ENCODE measurements around the gene TBL3.
"Not testable (repeated sequence)": the region's sequence is repeated elsewhere in the genome, so short reads cannot be mapped to it uniquely, and the experiment has no call there.

Gene TBL3

DNA sequence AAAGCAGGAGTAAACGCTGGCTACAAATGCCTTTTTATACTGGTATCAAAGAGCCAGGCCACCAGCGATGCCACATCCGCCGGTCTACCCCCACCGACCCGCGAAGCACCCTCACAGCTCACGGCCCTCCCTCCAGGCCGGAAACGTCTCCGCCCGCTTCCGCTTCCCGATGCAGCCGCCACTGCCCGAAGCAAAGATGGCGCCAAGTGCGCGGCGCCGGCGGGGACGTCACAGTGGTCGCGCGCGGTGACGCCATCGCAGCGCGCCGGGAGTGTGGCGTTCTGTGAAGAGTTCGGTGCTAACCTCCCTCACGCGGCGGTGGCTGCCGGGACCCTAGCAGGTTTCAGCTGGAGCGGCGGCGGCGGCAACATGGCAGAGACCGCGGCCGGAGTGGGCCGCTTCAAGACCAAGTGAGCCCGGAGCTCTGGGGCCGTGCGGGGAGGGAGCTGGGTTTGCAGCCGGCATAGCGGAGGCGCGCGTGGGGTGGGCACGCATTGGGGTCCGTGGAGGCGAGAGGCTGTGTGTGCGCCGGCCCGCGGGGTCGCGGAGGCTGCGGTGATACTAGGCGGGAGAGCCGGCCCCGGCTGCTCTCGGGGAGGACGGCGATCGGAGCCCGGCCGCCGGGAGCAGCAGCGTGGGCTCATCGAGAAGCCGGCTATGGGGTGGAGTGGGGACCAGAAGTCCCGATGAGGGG, at the start of gene TBL3:
TSS of gene TBL3 (plus strand) at position 258 of the 694 bp plus-strand sequence. CDS start at position 370, 112 bp downstream.
- peak; percentile 96 for DNase-seq

DNA sequence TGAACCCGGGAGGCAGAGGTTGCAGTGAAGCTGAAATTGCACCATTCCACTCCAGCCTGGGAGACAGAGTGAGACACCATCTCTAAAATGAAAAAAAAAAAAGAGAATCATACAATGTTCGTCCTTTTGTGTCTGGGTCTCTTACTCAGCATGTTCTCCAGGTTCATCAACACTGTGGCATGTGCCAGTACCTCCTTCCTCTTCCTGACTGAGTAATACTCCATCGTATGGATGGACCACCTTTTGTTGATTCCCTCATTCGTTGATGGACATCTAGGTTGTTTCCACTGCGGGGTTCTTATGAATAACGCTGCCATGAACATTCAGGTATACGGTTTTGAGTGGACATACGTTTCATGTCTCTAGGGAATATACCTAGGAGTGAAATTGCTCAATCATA, 49.5 kb upstream of the TBL3 start:
- DNase-seq = no peak

DNA sequence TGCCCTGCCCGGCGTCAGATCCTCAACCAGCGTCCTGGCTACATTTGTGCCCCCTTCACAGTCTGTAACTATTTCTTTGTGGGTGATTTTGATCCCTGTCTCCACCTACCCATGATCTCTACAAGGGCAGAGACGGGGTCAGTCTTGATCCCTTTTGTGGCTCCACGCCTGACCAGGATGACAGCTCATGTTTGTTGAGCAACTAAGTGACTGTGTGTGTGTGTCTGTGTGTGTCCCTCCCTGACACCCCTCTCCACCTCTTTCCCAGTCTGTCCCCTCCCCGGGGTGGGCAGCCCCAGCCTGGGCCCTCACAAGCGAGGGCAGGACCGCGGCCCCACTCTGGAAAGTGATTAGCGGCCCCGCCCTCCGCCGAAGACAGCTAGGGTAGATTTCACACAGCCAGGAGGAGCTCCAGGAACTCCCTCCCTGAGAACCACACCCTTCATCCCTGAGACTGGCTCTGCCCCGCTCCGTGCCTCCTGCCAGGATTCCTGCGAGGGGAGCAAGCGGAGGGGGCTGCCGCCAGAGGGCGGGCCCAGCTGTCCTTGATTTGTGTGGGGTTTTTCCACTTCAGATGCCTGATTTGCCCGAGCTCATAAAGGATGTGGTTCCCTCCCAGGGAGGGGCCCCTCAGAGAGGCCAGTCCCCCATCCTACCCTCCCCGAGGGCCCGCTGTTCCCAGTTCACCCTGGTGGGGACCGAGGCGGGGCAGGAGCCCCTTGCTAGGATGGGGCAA, 48.4 kb upstream of the TBL3 start:
- peak; percentile 38 for DNase-seq

DNA sequence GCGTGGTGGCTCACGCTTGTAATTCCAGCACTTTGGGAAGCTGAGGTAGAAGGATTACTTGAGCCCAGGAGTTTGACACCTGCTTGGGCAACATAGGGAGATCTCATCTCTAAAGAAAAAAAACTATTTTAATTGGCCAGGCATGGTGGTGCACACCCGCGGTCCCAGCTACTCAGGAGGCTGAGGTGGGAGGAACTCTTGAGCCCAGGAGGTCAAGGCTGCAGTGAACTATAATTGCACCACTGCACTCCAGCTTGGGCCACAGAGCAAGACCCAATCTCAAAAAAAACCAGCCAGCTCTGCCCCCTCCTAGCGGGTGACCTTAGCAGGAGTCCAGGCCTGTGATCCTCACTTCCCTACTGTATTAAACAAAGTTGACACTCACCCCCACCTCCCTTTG, 47.8 kb upstream of the TBL3 start:
- DNase-seq = no peak

DNA sequence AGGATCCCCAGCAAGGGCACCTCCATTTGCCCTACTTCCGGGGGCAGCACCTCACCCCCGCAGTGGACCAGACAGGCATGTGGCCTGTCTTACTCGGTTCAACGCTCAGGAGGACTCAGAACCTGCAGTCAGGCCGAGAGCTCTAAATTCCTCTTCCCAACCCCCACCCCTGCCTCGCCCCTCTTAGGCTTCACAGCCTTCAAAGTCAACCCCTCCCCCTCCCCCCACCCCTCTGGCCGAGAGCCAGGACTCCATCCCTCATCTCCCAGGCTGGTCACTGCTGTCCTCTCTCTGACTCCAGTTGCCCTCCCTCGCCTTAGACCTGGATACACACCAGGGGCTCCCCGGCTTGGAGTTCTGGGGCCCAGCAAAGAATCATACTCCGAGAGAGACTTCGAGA, 45.6 kb upstream of the TBL3 start:
- DNase-seq = no peak

DNA sequence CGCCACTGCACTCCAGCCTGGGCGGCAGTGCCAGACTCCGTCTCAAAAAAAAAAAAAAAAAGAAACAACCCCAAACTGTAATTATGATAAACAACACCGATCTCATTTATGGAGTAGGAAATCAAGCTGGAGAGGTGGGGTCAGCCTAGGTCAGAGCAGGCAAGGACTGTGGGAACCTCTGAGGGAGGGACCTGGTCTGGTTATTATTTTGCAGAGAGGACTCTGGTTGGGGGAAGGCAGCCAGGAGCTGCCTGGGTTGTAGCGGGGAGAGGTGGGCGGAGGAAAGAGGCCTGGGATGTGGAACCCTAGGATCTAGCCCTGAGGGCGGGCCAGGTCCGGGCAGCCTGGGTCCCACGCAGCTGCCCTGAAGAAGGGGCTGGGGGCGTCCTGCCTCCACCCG, 42.7 kb upstream of the TBL3 start:
- DNase-seq = peak; percentile 35

DNA sequence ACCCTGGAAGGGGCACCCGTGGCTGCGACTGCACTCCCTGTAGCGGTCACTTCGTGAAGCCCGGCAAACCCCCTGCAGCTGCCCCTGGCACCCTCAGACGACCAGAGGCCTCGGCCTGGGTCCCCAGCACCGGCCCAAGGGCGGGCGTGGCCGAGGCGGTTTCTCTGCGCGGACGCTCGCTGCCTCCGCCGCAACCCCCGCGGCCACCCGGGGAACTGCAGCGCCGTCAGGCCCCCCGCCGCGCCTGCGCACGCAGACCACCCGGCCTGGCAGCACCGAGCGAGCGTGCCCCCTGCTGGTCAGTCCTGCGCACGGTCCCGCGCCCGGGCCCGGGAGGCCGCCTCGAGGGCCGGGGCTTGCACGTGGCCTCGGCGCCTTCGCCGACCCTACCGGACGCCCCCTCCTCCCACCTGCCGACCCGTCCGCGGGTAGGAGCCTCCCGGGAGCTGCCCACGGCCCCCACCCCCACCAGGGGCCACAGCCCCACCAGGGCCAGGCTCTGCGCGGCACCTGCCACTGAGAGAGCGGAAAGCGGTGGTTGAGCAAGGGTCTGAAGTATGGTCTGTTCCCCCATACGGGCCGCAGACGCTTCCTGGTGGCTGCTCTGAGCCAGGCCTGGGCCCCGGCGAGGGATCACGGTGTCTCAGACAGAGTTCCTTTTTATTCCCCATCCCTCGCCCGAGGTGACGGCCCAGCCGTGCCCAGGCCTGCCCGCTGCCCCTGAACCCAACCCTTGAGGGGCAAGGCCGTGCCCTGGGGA, 42.1 kb upstream of the TBL3 start:
- DNase-seq = peak; percentile 93

DNA sequence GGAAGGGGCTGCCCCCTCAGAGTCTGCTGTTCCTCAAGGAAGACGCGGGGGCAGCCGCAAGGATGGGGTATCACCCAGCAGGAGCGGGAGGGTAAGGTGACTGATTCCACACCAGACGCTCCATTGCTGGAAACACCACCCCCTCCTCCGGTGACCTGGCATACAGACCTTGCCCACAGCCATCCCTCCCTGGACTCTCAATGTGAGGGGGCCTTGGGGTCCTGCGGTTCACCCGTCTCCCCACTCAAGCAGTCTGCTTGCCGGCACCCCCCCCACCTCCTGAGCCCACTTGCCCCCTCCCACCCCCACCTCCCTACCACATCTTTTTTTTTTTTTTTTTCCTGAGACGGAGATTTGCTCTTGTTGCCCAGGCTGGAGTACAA, 41.5 kb upstream of the TBL3 start:
- DNase-seq = no peak

DNA sequence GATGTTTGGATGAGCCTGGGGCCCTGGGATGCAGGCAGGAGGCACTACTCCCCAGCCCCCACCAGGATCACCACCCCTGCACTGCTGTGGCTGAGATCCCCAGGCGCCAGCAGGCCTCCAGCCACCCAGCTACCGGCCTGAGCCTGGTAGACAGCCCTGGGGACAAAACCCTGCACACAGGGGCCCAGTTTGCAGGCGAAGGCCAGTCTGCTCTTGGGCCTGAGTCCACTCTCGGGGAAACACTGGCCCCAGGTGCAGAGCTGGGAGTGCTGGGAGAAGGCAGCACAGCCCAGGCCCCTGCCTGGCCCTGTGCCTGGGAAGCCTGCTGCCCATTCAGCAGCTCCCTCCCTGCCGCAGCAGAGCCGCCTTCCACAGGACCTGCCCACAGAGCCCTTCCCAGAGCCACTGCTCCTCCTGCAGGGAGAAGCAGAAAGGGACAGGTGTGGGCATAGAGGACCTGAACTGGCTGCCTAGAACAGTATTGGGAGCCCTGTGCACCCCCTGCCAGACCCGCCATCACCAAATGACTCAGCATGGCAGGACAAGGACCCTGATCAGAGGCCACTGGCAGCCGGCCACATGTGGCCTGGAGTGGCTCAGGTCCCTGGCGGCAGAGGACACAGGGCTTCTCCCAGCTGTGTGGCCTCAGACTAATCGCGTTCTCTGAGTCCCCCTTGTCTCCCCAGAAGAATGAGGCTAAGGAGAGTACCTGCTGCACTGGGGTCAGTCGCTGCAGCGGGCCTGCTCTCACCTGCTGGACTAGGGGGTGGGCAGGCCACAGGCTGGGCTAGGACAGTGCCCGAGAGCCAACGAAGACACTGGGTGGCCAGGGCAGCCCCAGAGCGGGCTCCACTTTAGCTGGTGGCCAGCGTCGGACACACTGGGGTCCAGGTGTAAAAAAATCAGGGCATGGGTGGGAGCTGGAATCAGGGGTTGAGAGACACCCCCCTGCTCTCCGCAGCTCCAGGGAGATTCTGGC, 39.5 kb upstream of the TBL3 start:
- DNase-seq = no peak

DNA sequence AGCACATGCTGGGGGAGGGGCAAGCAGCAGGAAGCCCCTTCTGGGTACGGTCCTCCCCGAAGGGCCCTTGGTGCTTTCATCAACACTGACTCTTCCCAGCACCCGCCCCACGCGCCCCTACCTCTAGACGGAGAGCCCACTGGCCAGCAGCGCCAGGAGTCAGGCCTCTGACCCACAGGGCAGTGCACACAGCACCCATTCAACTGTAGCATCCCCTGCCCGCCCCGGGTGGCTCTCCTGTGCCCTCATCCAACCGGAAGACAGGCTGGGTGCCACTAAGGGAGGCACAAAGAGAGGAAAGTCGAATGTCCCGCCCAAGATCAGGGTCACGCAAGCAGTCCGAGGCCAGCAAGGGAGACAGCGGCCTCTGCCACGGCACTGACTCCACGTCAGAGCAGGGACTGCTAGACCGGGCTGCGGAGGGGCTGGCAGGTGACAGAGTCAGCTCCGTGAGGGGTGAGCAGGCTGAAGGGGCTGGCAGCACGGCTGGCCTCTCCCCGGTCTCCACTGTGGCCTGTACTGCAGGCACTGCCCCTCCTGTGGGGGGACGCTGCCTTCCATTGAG, 38.7 kb upstream of the TBL3 start:
- DNase-seq = no peak

DNA sequence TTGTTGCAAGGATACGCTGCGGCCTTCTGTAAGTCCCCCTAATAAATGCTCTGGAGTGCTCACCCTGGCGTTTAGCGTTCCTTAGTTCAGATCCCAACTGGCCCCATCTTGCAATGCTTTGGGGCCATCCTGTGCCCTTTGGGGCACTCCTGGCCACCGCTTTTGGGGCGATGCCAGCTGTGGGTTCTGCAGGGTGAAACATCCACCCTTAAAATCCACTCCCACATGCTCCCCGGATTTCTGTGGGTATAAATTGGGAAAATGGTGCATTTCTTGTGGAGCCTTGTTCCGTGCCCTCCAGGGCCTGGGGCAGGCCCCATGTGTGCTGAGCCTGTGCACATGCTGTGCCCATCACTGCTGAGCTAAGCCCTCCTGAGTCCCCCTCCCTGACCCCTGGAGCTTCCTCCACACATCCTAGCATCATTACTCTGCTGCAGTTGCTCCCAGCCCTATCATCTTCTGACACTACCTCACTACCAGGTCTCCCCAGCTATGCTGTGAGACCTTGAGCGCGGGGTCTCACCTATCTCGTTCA, 34.8 kb upstream of the TBL3 start:
- DNase-seq = no peak

DNA sequence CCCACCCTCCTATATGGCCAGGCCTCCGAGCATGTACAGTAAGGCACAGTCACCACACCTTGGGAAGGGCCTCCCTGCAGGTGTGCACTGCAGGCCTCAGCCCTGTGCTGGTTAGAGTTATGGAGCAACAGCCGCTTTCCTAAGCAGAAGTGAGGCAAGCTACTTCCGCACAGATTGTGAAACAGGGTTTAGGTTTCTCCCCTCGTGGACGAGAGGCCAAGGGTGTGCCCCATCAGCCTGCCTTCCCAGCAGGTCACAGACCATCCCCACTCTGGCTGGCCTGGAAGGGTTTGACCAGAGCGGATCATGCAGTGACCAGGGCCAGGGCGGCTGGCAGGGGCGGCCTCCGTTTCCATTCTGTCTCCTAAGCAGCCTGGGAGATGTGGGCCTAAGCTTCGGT, 33.5 kb upstream of the TBL3 start:
- DNase-seq = no peak

DNA sequence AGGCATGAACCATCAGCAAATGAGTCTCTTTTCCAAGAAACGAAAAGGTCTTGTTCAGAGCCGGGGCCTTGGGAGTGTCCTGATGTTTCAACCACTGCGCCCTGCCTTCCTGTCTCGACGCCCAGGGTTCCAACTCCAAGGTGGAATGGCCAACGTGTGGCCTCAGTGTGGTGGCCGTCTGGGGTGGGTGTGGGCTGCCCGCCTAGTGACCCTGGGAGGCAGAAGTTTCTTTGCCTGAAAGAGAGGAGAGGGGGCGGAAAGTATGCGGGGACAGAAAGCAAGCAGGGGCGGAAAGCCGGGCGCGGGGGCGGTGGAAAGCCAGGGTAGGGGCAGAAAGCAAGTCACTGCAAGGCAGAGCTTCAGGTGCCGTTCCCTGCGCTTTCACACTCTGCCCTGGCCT, 32.9 kb upstream of the TBL3 start:
- no peak for DNase-seq

DNA sequence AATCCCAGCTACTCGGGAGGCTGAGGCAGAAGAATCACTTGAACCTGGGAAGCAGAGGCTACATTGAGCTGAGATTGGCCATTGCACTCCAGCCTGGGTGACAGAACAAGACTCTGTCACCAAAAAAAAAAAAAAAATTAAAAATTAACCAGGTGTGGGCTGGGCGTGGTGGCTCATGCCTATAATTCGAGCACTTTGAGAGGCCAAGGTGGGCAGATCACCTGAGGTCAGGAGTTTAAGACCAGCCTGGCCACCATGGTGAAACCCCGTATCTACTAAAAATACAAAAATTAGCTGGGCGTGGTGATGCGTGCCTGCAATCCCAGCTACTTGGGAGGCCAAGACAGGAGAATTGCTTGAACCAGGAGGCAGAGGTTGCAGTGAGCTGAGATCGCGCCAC, 32.0 kb upstream of the TBL3 start:
- not testable (repeated sequence) for DNase-seq

DNA sequence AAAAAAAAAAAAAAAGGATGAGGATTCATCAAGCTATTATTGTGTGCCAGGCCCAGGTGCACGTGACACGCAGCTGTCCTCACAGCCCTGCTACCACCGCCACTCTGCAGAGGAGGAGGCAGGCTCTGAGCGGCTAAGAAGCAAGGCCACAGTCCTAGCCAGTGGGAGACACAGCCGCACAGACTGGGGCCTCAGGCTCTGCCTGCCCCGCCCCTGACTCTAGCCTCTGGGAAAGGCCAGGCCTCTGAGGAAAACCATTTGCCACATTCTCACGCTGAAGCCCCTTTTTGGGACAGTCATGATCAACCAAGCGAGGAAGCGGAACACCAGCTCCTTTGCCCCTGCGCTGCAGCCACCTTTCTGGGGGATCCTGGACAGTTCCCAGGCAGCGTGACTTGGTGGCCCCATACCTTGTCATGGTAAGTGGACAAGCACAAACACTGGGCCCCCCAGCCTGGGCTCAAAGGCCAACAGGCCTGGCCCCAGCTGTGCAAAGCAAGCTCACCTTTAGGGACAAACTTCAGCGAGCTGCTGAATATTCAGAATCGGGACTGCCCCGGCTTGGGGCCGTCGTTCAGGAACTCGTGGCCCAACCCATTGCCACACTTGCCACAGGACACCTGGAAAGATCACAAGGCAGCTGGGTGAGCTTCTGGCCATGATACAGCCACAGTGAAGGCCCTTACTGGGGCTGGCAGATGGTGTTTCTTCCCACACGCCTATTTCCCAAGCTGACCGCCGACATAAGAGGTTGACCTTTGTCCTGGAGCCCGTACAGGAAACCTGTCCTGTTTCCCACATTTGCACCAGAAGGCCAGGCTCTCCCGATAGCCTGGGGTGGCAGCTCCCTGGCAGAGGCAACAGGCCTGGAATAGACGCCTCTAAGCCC, 31.3 kb upstream of the TBL3 start:
- no peak for DNase-seq

DNA sequence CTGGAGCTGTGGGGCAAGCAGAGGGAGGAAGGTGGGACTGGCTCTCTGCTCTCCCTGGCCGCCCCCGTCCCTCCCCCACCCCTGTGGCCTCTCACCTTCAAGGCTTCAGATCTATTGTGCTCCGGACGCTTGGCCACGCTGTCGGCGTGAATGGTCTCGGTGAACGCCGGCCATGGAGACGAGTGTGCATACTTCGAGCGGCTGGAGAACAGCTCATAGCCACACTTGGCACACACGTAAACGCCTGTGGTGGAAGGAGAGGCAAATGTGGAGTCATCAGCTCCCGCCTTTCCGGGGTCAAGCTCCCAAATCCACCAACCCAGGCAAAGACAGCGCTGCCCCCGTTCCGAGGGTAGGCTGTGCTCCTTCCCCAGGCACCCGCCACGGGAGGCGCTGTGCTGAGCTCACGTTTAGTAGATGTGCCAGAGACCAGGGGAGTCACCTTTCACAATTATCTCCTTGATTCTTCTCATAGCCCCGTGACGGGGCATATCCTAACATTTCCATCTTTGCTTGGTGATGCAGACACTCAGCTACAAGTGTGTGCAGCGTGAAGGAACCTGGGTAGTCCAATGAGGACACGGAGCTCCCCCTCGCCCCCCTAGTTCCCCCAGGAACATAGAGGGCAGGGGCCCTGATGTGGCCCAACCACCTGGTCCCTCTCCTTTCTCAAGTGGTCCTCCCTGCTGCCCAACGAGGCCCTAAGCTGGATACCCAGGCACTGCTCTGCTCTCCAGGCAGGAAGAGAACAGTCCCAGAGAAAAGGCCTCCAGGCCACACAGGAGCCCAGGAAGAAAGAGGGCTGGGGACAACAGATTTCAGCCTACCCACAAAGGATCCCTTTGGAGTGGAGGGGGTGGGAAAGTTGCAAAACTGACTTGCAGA, 30.4 kb upstream of the TBL3 start:
- no peak for DNase-seq

DNA sequence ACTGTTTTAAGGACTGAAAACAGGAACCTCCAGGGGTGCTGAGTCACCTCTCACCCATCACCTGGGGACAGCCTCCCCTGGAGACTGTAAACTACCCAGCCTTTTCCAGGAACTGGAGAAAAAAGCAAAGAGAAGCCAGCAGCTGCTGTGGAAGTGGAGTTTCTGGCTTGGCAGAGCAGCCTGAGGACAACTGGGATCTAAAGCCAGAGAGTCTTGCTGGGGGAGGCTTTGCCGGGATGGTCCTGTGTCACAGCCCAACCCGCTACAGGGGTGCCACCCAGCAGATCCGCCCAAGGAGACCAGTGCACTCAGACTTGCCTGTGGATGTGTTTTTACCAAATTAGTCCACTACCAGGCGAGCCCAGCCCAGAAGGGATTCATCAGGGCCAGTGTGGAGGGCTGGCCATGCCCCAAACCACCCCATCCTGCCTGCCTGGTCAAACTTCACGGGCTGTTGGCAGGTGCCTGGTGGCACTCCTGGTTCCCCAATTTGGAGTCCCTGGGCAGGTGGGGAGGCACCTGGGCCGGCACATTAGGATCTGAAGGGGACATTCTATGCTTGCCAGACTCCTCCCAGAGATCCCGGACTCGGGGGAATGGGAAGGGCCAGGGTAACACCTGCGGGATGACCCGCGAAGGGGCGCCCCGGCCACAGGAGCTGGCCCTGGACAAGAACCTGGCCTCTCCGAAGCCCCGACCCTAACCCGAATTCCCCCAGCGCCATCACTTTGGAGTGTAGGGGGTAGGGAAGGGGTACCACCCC, 29.6 kb upstream of the TBL3 start:
- no peak for DNase-seq

DNA sequence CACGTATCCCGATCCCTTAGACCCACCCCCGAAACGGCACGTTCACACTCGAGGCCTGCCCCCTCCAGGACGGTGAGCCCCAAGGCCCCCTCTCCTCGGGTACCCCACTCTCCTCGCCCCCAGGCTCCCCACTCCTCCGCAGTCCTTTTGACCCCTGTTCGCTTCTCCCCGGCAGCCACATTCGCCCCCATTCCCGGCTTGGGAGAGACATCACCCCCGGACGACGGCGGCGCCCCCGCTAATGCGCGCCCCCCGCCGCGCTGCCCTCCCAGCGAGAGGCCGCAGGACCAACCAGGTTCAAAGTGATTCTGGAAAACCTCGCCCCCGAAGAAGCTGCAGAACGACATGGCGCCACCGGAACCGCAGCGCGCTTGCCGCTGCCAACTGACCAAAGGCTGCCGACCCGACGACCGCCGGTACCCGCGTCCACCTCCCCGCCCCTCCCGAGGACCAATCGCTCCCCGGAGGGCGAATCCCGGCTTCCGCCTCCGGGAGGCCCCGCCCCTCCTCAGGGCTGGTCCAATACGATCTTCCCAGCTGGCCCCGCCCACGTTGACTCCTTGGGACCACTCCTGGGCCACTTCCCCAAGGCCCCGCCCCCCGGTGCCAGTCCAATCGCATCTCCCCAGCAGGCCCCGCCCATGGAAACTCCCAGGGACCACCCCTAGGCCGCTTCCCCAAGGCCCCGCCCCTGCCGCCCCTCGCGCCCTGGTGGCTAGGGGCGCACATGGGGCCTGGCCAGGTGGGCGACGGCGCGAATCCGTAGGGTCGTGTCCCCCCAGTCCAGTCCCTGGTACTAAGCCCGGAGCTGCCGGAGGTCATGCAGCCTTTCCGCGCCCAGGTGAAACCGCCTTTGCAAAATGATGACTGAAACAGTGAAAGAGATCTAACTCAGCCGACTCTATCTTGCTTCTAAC, 28.8 kb upstream of the TBL3 start, which contains the start of gene MSRB1:
TSS of gene MSRB1 (minus strand) at position 390 of the 917 bp plus-strand sequence. CDS start at position 347, 43 bp downstream.
- DNase-seq = peak; percentile 100

All from CD4-positive, alpha-beta T cell treated with Interleukin-6 for 4 hours (primary cell).